PC-3 (cell line): ENCODE results near the gene ENPP1.

ENCODE experiments used
- EZH2 ChIP-seq: fragments of 300-600 bp; sonication (generic); IDR thresholded peaks from one replicate; pipeline ENCODE4 v1.6.1; 2017; ENCODE audit warnings: antibody characterized with exemption, mild to moderate bottlenecking, low read length; ENCODE audit not compliant: unreplicated experiment
- TF ChIP-seq, protein P1 (sequence below): fragments of 300-600 bp; sonication (generic); conservative IDR thresholded peaks from 2 replicates; pipeline ENCODE4 v1.5.1; 2017; ENCODE audit warnings: antibody characterized with exemption, low read depth, mild to moderate bottlenecking, low read length

DNA sequence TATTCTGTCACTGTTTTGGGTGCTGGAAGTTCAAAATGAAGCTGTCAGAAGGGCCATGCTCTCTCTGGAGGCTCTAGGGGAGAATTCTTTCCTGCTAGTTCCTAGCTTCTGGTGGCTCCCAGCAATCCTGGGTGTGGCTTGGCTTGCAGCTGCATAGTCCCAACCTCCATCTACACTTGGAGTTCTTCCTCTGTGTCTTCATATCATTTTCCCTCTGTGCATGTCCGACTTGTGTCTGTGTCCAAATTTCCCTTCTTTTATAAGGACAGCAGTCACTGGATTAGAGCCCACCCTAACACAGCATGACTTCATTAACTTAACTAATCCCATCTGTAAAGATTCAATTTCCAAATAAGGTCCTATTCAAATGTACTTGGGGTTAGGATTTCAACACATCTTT is 23.3 kb upstream of the ENPP1 start:
- TF ChIP-seq, protein P1, sequence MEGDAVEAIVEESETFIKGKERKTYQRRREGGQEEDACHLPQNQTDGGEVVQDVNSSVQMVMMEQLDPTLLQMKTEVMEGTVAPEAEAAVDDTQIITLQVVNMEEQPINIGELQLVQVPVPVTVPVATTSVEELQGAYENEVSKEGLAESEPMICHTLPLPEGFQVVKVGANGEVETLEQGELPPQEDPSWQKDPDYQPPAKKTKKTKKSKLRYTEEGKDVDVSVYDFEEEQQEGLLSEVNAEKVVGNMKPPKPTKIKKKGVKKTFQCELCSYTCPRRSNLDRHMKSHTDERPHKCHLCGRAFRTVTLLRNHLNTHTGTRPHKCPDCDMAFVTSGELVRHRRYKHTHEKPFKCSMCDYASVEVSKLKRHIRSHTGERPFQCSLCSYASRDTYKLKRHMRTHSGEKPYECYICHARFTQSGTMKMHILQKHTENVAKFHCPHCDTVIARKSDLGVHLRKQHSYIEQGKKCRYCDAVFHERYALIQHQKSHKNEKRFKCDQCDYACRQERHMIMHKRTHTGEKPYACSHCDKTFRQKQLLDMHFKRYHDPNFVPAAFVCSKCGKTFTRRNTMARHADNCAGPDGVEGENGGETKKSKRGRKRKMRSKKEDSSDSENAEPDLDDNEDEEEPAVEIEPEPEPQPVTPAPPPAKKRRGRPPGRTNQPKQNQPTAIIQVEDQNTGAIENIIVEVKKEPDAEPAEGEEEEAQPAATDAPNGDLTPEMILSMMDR, result no peak
- TF ChIP-seq EZH2, result no peak
